Hematopoietic multipotent progenitor cell (in vitro differentiated cells): Measurements from ENCODE around the gene EPAS1. TPM values are rescaled to one million over a fixed set of nuclear protein-coding genes. Genes with fewer than 3 reads are reported as not detected.

Source experiments
- DNase-seq, 3 donors: peaks; one replicate each; pipeline ENCODE4 v3.0.0-alpha.2; 2011 to 2015; ENCODE audit warnings: low read depth in 2 of 3, low spot score in 2 of 3
- total RNA-seq: library from RNA; depleted of rRNA; stranded (reverse); fragments of >200 nt; gene quantifications from one replicate; pipeline ENCODE4 v1.2.3, GENCODE V29; 2012

Gene EPAS1
- total RNA-seq, 1 donor = 0.54 TPM

- no peak for DNase-seq
Observed at GRCh38 chr2:46273225-46273863, 23.9 kb upstream of the EPAS1 start.

- DNase-seq = no peak
Observed at GRCh38 chr2:46273919-46274318, 23.3 kb upstream of the EPAS1 start.

- DNase-seq = no peak
Observed at GRCh38 chr2:46274586-46274985, 22.6 kb upstream of the EPAS1 start.

GRCh38 chr2:46275995-46276394, 21.2 kb upstream of the EPAS1 start:
- peak in 2 of 3 donors; percentile 54 to 63 for DNase-seq

GRCh38 chr2:46276642-46277041, 20.6 kb upstream of the EPAS1 start:
- DNase-seq = no peak

- peak in 1 of 3 donors; percentile 55 for DNase-seq
Observed at GRCh38 chr2:46277431-46278190, 19.6 kb upstream of the EPAS1 start.

GRCh38 chr2:46278952-46279351, 18.3 kb upstream of the EPAS1 start:
- DNase-seq = no peak

- DNase-seq = no peak
Observed at GRCh38 chr2:46281939-46282338, 15.3 kb upstream of the EPAS1 start.

- DNase-seq = no peak
Observed at GRCh38 chr2:46283693-46284092, 13.5 kb upstream of the EPAS1 start.

GRCh38 chr2:46284260-46284659, 12.9 kb upstream of the EPAS1 start:
- no peak for DNase-seq

GRCh38 chr2:46284796-46285195, 12.4 kb upstream of the EPAS1 start:
- no peak for DNase-seq

GRCh38 chr2:46286715-46287114, 10.5 kb upstream of the EPAS1 start:
- no peak for DNase-seq

- DNase-seq = no peak
Observed at GRCh38 chr2:46290078-46290477, 7.1 kb upstream of the EPAS1 start.

- no peak for DNase-seq
Observed at GRCh38 chr2:46293466-46293865, 3.7 kb upstream of the EPAS1 start.

GRCh38 chr2:46294176-46294836, 2.9 kb upstream of the EPAS1 start:
- DNase-seq = peak in 1 of 3 donors; percentile 37

- DNase-seq = peak in 2 of 3 donors; percentile 47 to 72
Observed at GRCh38 chr2:46296216-46296839, 879 bp upstream of the EPAS1 start.

- peak in 1 of 3 donors; percentile 32 for DNase-seq
Observed at GRCh38 chr2:46297546-46298271, 502 bp downstream of the EPAS1 start.

GRCh38 chr2:46298272-46298521, 990 bp downstream of the EPAS1 start:
- DNase-seq = no peak

- DNase-seq = peak in 1 of 3 donors; percentile 26
Observed at GRCh38 chr2:46298522-46299353, 1.5 kb downstream of the EPAS1 start.
